Aorta (tissue), 5 donors: ENCODE measurements around the gene C1orf122. TPM values are rescaled to one million over a fixed set of nuclear protein-coding genes. Genes with fewer than 3 reads are reported as not detected.

Experiments used
- ATAC-seq: fragments of 200-7000 bp; cut with Tn5 transposase; one replicate; pipeline ENCODE4 v1.9.1; 2022; ENCODE audit warnings: moderate library complexity; ENCODE audit not compliant: low FRiP score
- DNase-seq, 2 donors: peaks; one replicate each; pipeline ENCODE4 v3.0.0-alpha.2; 2020
- H3K27ac ChIP-seq, 2 donors: one replicate each; pipeline ENCODE4 v1.5.1; 2013; ENCODE audit warnings: low read length in 2 of 2, mild to moderate bottlenecking in 2 of 2, moderate library complexity in 2 of 2, control low read depth in 1 of 2, inconsistent platforms in 1 of 2, low read depth in 1 of 2
- H3K27me3 ChIP-seq, 2 donors: one replicate each; pipeline ENCODE4 v1.6.1; 2013; ENCODE audit warnings: control low read depth in 1 of 2, low read length in 1 of 2, mild to moderate bottlenecking in 1 of 2, moderate library complexity in 1 of 2; ENCODE audit not compliant: insufficient read depth in 2 of 2, control insufficient read depth in 1 of 2
- H3K36me3 ChIP-seq, 2 donors: one replicate each; pipeline ENCODE4 v1.6.1; 2013; ENCODE audit warnings: control low read depth in 1 of 2, low read length in 1 of 2, mild to moderate bottlenecking in 1 of 2; ENCODE audit not compliant: insufficient read depth in 2 of 2, control insufficient read depth in 1 of 2
- H3K4me1 ChIP-seq, 2 donors: one replicate each; pipeline ENCODE4 v1.6.1; 2013; ENCODE audit warnings: low read length in 2 of 2, control low read depth in 1 of 2, mild to moderate bottlenecking in 1 of 2, moderate library complexity in 1 of 2; ENCODE audit not compliant: insufficient read depth in 2 of 2, control insufficient read depth in 1 of 2
- H3K4me3 ChIP-seq, 2 donors: one replicate each; pipeline ENCODE4 v1.5.1; 2013; ENCODE audit warnings: low read length in 2 of 2, control low read depth in 1 of 2, mild to moderate bottlenecking in 1 of 2
- H3K9me3 ChIP-seq: one replicate; pipeline ENCODE4 v1.6.1; 2013; ENCODE audit warnings: mild to moderate bottlenecking, low read length; ENCODE audit not compliant: control insufficient read depth
- WGBS, 2 donors: extraction: QIAGEN DNeasy Blood & Tissue Kit; methylation state at CpG; one replicate each; pipeline ENCODE4 v1.1.7; 2013; 5-methylcytosine and 5-hydroxymethylcytosine counted together
- intact Hi-C, 2 donors: fragments of 100-400 bp; cut with DNase I; formaldehyde crosslinking; loops; one replicate each; pipeline versions ENCODE4 v1.14.2 to v1.15.0; 2022
- polyA plus RNA-seq, 2 donors: library from polyadenylated mRNA; stranded (reverse); fragments of 200-250 nt; gene quantifications; one replicate each; pipeline ENCODE4 v1.2.3, GENCODE V29; 2013
- total RNA-seq, 2 donors: library from RNA; stranded (reverse); fragmentation: NEBNext Ultra II Directional; extraction: Animal tissue kit (Norgen Biotek cat#: 25700); gene quantifications; one replicate each; pipeline ENCODE4 v1.2.1, GENCODE V29; 2021
- donor health status: healthy with polysubstance abuse.
- donor health status: Bipolar disorder and iron deficiency.
- donor health status: DM: no; HTN: no; CAD: no.
- donor health status: DM: no; HTN: no; CAD: no.
- donor health status: DM: yes; HTN: yes; CAD: no.

C1orf122 gene
- total and polyA plus RNA-seq, 4 donors, result 34.0 to 118 (median 55.3) TPM

DNA sequence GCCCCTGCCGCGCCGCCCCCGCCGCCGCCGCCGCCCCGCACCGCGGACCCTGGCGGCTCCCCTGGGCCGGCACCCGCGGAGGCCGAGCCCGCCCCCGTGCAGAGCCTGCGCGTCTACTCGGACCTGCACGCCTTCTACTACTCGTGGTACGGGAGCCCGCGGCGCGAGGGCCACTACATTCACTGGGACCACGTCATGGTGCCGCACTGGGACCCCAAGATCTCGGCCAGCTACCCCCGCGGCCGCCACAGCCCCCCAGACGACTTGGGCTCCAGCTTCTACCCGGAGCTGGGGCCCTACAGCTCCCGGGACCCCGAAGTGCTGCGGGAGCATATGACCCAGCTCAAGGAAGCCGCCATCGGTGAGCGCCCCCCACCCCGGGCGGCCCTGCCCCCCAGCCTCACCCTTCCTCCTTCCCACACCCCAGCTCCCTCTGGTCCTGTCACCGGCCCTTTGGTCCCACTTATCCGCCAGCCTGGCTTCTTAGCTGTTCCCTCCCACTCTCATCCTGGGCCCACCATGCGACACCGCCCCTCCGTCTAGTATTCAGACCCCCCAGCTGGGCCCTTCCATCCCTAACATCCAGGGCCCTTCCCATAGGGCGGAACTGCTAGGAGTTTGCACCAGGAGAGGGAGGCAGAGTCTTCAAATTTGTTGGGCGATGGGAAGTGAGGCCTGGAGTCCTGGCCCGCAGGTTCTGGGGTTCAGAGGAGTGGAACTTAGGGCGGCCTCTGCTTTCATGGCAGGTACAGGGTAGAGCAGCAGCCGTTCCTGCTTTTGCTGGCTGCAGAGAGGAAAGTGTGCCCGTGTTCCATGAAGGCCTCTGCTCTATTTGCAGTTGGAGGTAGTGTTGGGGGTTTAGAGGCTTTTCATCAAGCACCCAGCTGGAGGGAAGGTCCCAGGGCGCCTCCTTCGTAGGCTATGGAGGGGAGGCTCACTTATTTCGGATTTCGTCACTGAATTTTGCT lies 12.9 kb upstream of the C1orf122 start:
- H3K27ac ChIP-seq, result no peak overlapping the region
- H3K36me3 ChIP-seq, result no peaks in the 10 kb centered on the region
- no peaks in the 10 kb centered on the region for H3K27me3 ChIP-seq
- intact Hi-C loops, result no loop called here
- WGBS, 2 donors, result 9 to 10% methylated on average over 39 to 59 of the region's 59 CpGs
- ATAC-seq, result no peak
- no peaks in the 10 kb centered on the region for H3K9me3 ChIP-seq
- no peaks in the 10 kb centered on the region for H3K4me1 ChIP-seq
- no peak for DNase-seq
- peak overlapping the region; percentile 68 to 71 for H3K4me3 ChIP-seq

GRCh38 chr1:37795340-37796125 lies 12.1 kb upstream of the C1orf122 start:
- no peaks in the 10 kb centered on the region for H3K9me3 ChIP-seq
- DNase-seq, result peak; percentile 58 to 88
- H3K4me3 ChIP-seq, result no peak overlapping the region
- ATAC-seq, result peak; percentile 69
- no peak overlapping the region for H3K27ac ChIP-seq
- H3K4me1 ChIP-seq, result no peaks in the 10 kb centered on the region
- H3K36me3 ChIP-seq, result no peaks in the 10 kb centered on the region
- intact Hi-C loops, result no loop called here
- WGBS, 2 donors, result 24 to 25% methylated on average over 22 of the region's 22 CpGs
- H3K27me3 ChIP-seq, result no peaks in the 10 kb centered on the region

DNA sequence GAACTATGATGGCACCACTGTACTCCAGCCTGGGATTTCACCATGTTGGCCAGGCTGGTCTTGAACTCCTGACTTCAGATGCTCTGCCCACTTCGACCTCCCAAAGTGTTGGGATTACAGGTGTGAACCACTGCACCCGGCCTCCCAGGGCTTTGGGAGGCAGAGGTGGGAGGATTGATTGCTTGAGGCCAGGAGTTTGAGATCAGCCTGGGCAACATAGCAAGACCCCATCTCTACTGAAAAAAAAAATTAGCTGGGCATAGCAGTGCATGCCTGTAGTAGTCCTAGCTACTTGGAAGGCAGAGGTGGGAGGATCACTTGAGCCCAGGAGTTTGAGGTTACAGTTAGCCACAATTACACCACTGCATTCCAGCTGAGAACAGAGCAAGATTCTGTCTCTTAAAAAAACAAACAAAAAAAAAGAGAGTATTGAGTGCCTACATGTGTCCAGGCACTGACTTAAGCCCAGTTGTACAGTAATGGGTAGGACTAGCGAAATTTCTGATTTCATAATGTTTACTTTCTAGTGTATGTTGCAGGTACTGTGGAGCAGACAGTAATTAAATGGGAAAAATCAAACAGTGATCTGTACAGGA lies 9.7 kb upstream of the C1orf122 start:
- H3K4me1 ChIP-seq, result no peaks in the 10 kb centered on the region
- H3K27ac ChIP-seq, result no peak overlapping the region
- WGBS, 2 donors, result 88% methylated on average over 3 of the region's 3 CpGs
- no peak overlapping the region for H3K4me3 ChIP-seq
- intact Hi-C loops, result no loop called here
- DNase-seq, result peak in 1 of 2 donors; percentile 27
- H3K9me3 ChIP-seq, result no peaks in the 10 kb centered on the region
- no peaks in the 10 kb centered on the region for H3K36me3 ChIP-seq
- H3K27me3 ChIP-seq, result no peaks in the 10 kb centered on the region
- ATAC-seq, result no peak

DNA sequence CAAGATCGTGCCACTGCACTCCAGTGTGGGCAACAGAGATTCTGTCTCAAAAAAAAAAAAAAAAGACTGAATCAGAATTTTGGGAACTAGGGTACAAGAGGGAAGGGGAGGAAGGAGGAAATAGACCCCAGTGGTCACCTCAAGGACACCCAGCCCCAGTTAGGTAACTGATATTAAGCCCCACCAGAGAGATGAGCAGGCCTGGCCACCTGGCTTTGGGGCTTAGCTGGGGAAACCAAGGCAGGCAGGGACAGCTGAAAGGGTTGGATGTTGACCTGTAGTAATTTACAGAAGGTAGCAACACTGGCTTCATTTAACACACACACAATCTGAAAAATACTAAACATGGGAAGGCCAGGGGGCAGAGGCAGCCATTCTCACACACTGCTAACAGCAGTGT lies 5.2 kb upstream of the C1orf122 start:
- ATAC-seq (no peak), DNase-seq (no peak)
- no peak overlapping the region for H3K27ac ChIP-seq
- 96 to 100% methylated on average over 1 of the region's 1 CpG for WGBS, 2 donors
- no peak overlapping the region for H3K4me3 ChIP-seq
- H3K9me3 ChIP-seq, result no peaks in the 10 kb centered on the region
- peaks cover 2 to 7% of the 10 kb centered on the region in 2 donors for H3K36me3 ChIP-seq
- H3K4me1 ChIP-seq, result no peaks in the 10 kb centered on the region
- intact Hi-C loops, result loop anchor here in 1 of 2 donors (10.0 kb wide), 1 partner anchor 1338 kb away; the partner anchor contains the start of gene MRPS15
- H3K27me3 ChIP-seq, result no peaks in the 10 kb centered on the region

DNA sequence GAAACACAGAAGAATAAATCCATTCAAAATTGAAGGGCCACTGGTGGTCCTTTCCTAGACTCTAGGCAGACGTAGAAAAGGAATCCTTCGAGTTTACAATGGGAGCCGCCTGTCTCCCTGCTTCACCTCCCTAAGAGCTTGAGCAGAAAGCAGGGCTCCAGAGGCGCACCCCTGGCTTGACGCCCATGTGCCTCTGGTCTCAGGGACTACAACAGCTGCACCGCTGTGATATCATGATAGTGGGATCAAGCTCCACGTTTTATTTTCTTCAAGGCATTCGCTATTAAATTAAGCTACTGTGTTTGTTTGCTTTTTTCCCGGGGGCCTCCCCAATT lies 403 bp upstream of the C1orf122 start:
- H3K4me3 ChIP-seq, result peak overlapping the region; percentile 62 to 90
- intact Hi-C loops, result loop anchor here (5.0 to 10.0 kb wide), 3 partner anchors 110 to 1342 kb away; partner anchors contain the start of genes CDCA8 (in 1 of the 2) and MRPS15 (in 1 of the 2)
- DNase-seq (no peak), ATAC-seq (no peak)
- peak overlapping the region in 1 of 2 donors; percentile 78 for H3K27ac ChIP-seq
- H3K9me3 ChIP-seq, result no peaks in the 10 kb centered on the region
- H3K36me3 ChIP-seq, result peaks cover 2 to 7% of the 10 kb centered on the region in 2 donors
- no peaks in the 10 kb centered on the region for H3K4me1 ChIP-seq
- H3K27me3 ChIP-seq, result no peaks in the 10 kb centered on the region
- WGBS, 2 donors, result 10 to 12% methylated on average over 9 of the region's 9 CpGs

DNA sequence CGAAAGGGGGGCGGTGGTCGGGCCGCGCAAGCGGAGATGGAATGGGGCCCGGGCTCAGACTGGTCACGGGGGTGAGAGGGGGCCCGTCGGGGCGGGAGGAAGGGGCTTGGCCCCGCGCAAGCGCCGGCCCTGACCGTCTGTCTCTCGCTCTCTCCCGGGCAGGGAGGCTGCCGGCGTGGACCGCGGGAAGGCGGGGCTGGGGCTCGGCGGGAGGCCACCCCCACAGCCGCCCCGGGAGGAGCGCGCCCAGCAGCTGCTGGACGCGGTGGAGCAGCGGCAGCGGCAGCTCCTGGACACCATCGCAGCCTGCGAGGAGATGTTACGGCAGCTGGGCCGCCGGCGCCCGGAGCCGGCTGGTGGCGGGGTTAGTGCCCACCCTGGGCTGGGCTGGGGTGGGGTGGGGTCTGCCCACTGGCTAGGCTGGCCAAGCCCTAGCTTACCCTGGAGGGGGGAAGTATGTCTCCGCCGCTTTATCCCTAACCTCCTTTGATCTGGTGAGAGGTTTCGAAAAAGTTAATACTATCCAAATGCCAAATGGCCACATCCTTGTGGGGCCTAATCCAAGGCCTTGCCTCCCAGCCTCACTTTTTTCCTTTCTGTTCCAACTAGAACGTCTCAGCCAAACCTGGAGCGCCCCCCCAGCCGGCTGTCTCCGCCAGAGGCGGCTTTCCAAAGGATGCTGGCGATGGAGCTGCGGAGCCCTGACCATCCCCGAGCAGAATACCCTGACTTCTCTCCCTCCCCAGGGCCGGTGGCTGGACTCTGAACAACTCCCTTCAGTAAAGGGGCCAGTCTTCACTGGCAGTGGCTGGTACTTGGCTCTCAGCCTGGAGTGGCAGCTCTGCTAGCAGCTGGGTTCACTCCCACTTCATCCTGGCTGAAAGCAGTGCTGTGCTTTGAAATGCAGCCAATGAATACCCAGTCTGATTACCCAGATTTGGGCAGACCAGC lies 1.1 kb downstream of the C1orf122 start:
- no peaks in the 10 kb centered on the region for H3K4me1 ChIP-seq
- 1 to 2% methylated on average over 34 to 54 of the region's 54 CpGs for WGBS, 2 donors
- intact Hi-C loops, result loop anchor here (2.0 to 10.0 kb wide), 4 partner anchors 50 to 1344 kb away; partner anchors contain the start of genes CDCA8 (in 1 of the 2), MRPS15 (in 1 of the 2) and MTF1 (in 1 of the 2)
- peak overlapping the region; percentile 24 to 83 for H3K27ac ChIP-seq
- ATAC-seq (peak; percentile 89), DNase-seq (peak; percentile 82 to 92)
- no peaks in the 10 kb centered on the region for H3K27me3 ChIP-seq
- peak overlapping the region; percentile 90 to 97 for H3K4me3 ChIP-seq
- no peaks in the 10 kb centered on the region for H3K9me3 ChIP-seq
- H3K36me3 ChIP-seq, result peaks cover 2 to 10% of the 10 kb centered on the region in 2 donors

DNA sequence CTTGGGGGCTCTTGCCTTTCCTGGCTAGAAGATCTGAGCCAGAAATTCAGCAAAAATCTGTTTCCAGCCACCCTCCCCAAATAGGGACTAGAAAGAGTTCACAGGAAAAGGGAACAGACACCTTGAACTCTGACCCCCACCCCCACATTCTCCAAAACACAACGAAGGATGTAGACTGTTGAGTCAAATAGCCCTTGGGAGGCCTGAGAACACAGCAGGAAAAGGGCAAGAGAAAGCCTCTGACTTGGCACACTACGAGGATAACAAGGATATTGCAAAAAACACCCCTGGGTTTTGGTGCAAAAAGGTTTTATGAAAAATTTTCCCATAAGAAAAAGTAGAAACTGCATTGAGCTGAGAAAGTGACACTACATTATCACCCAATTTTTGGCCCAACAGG lies 2.4 kb downstream of the C1orf122 start:
- H3K4me3 ChIP-seq, result no peak overlapping the region
- WGBS, 2 donors, result 41 to 46% methylated on average over 2 of the region's 2 CpGs
- peaks cover 2 to 7% of the 10 kb centered on the region in 2 donors for H3K36me3 ChIP-seq
- no peaks in the 10 kb centered on the region for H3K9me3 ChIP-seq
- DNase-seq (no peak), ATAC-seq (no peak)
- intact Hi-C loops, result loop anchor here (2.0 to 10.0 kb wide), 5 partner anchors 47 to 1345 kb away; partner anchors contain the start of genes MTF1 (in 2 of the 2), CDCA8 (in 1 of the 2) and MRPS15 (in 1 of the 2)
- H3K27ac ChIP-seq, result no peak overlapping the region
- H3K27me3 ChIP-seq, result no peaks in the 10 kb centered on the region
- H3K4me1 ChIP-seq, result no peaks in the 10 kb centered on the region
